H1 (cell line): ENCODE results near the gene PTH1R. TPM values are rescaled to one million over a fixed set of nuclear protein-coding genes. Genes with fewer than 3 reads are reported as not detected.

Experiments
- CTCF ChIA-PET: fragments of 300-600 bp; sonication (Branson Sonifier 250); formaldehyde crosslinking; loops from one replicate; lab custom pipeline; 2021; ENCODE audit not compliant: partially characterized antibody; lab: Charles Lee
- POLR2A ChIA-PET: fragments of 300-600 bp; sonication (Branson Sonifier 250); formaldehyde crosslinking; loops from one replicate; lab custom pipeline; 2021; ENCODE audit warnings: inconsistent platforms; ENCODE audit not compliant: partially characterized antibody; lab: Charles Lee
- DNase-seq, 2 experiments: peaks; one replicate each; pipeline versions ENCODE4 v3.0.0 to v3.0.0-alpha.2; 2010 to 2022; ENCODE audit warnings: low spot score in 2 of 2, low read depth in 1 of 2, mixed read lengths in 1 of 2
- FAIRE-seq: peaks from 2 replicates; lab custom pipeline; 2011; peaks lifted over from hg19 to GRCh38; lab: Jason Lieb, UNC
- H2AFZ ChIP-seq: 2 replicates; pipeline ENCODE4 v1.8.1; 2012; ENCODE audit warnings: low read length, inconsistent platforms
- H2AK5ac ChIP-seq: 2 replicates; pipeline ENCODE4 v1.6.1; 2013; ENCODE audit warnings: low read depth, low read length
- H2BK120ac ChIP-seq: replicated peaks from 2 replicates; pipeline ENCODE3; 2013; ENCODE audit warnings: low read depth, low read length, inconsistent platforms
- H2BK12ac ChIP-seq: 2 replicates; pipeline ENCODE4 v1.6.1; 2013; ENCODE audit warnings: low read depth, low read length
- H2BK15ac ChIP-seq: 2 replicates; pipeline ENCODE4 v1.6.1; 2013; ENCODE audit warnings: low read length
- H2BK20ac ChIP-seq: 2 replicates; pipeline ENCODE4 v1.6.1; 2013; ENCODE audit warnings: low read length
- H2BK5ac ChIP-seq: 2 replicates; pipeline ENCODE4 v1.6.1; 2013; ENCODE audit warnings: low read depth, low read length
- H3K14ac ChIP-seq: 2 replicates; pipeline ENCODE4 v1.6.1; 2013; ENCODE audit warnings: inconsistent platforms; ENCODE audit not compliant: insufficient read length
- H3K18ac ChIP-seq: 2 replicates; pipeline ENCODE4 v1.6.1; 2013; ENCODE audit warnings: low read length; ENCODE audit errors: extremely low read depth
- H3K23ac ChIP-seq: 2 replicates; pipeline ENCODE4 v1.6.1; 2013; ENCODE audit warnings: inconsistent platforms; ENCODE audit not compliant: insufficient read length
- H3K23me2 ChIP-seq: 2 replicates; pipeline ENCODE4 v1.6.1; 2013; ENCODE audit warnings: low read depth, low read length
- H3K27ac ChIP-seq: 2 replicates; pipeline ENCODE4 v1.6.1; 2011; ENCODE audit warnings: low read depth, low read length, inconsistent platforms
- H3K27me3 ChIP-seq, 4 experiments: replicated peaks in 1 of 4; 1 replicate in 1 of 4; 2 replicates in 3 of 4; pipeline versions ENCODE4 v1.6.1 to v1.8.1; 2011 to 2013; ENCODE audit warnings: low read length in 3 of 4, mild to moderate bottlenecking in 3 of 4, inconsistent platforms in 2 of 4, mixed read lengths in 2 of 4, moderate library complexity in 1 of 4; ENCODE audit not compliant: control insufficient read depth in 3 of 4, insufficient read depth in 3 of 4; ENCODE audit errors: extremely low read depth in 1 of 4
- H3K36me3 ChIP-seq, 4 experiments: 2 replicates each; pipeline versions ENCODE4 v1.6.1 to v1.8.1; 2011 to 2013; ENCODE audit warnings: mild to moderate bottlenecking in 4 of 4, low read length in 3 of 4, moderate library complexity in 2 of 4, control low read depth in 1 of 4, inconsistent platforms in 1 of 4; ENCODE audit not compliant: insufficient read depth in 4 of 4, control insufficient read depth in 2 of 4
- H3K4ac ChIP-seq: replicated peaks from 2 replicates; pipeline ENCODE3; 2013; ENCODE audit warnings: low read length, low read depth, mixed read lengths, inconsistent platforms; ENCODE audit not compliant: insufficient read length
- H3K4me1 ChIP-seq, 4 experiments: replicated peaks in 1 of 4; 1 replicate in 1 of 4; 2 replicates in 3 of 4; pipeline versions ENCODE4 v1.6.1 to v1.8.1; 2011 to 2013; ENCODE audit warnings: low read length in 3 of 4, inconsistent platforms in 2 of 4, mixed read lengths in 1 of 4; ENCODE audit not compliant: insufficient read depth in 4 of 4, control insufficient read depth in 3 of 4
- H3K4me2 ChIP-seq, 2 experiments: 2 replicates each; pipeline versions ENCODE4 v1.6.1 to v1.8.1; 2011 to 2013; ENCODE audit warnings: low read depth in 2 of 2, low read length in 2 of 2, control low read depth in 1 of 2, inconsistent platforms in 1 of 2, mild to moderate bottlenecking in 1 of 2; ENCODE audit not compliant: insufficient read depth in 1 of 2
- H3K4me3 ChIP-seq, 4 experiments: fragments of 200-600, 300-600 bp in 1 of 4; sonication (generic), shearing (Covaris generic), sonication (Bioruptor Twin) in 1 of 4; 2 replicates each; pipeline versions ENCODE4 v1.5.1 to v1.8.1; 2011 to 2016; ENCODE audit warnings: low read length in 4 of 4, low read depth in 3 of 4, control low read depth in 2 of 4, inconsistent platforms in 2 of 4, mild to moderate bottlenecking in 2 of 4, mixed read lengths in 1 of 4, moderate library complexity in 1 of 4; ENCODE audit not compliant: insufficient read depth in 2 of 4; ENCODE audit errors: extremely low read depth in 1 of 4
- H3K56ac ChIP-seq: replicated peaks from 2 replicates; pipeline ENCODE3; 2013; ENCODE audit warnings: low read depth, mild to moderate bottlenecking, mixed read lengths, low read length, inconsistent platforms; ENCODE audit not compliant: insufficient read length
- H3K79me1 ChIP-seq: 2 replicates; pipeline ENCODE4 v1.6.1; 2013; ENCODE audit warnings: low read depth, low read length, control low read depth
- H3K79me2 ChIP-seq, 2 experiments: 2 replicates each; pipeline versions ENCODE4 v1.6.1 to v1.8.1; 2012 to 2013; ENCODE audit warnings: low read length in 2 of 2, mild to moderate bottlenecking in 2 of 2, inconsistent platforms in 1 of 2; ENCODE audit not compliant: insufficient read depth in 2 of 2, control insufficient read depth in 1 of 2
- H3K9ac ChIP-seq, 4 experiments: replicated peaks in 1 of 4; 1 replicate in 1 of 4; 2 replicates in 3 of 4; pipeline versions ENCODE4 v1.6.1 to v1.8.1; 2011 to 2013; ENCODE audit warnings: low read depth in 3 of 4, low read length in 3 of 4, control low read depth in 2 of 4, mild to moderate bottlenecking in 2 of 4, moderate library complexity in 2 of 4, inconsistent platforms in 1 of 4; ENCODE audit errors: extremely low read depth in 1 of 4
- H3K9me3 ChIP-seq, 2 experiments: 2 replicates each; pipeline versions ENCODE4 v1.6.1 to v1.8.1; 2012 to 2013; ENCODE audit warnings: mild to moderate bottlenecking in 2 of 2, moderate library complexity in 2 of 2, control low read depth in 1 of 2, inconsistent platforms in 1 of 2, low read depth in 1 of 2, low read length in 1 of 2, mixed read lengths in 1 of 2; ENCODE audit not compliant: insufficient read depth in 2 of 2
- H4K20me1 ChIP-seq, 2 experiments: replicated peaks in 1 of 2; 2 replicates each; pipeline versions ENCODE3 to v1.8.1; 2011 to 2013; ENCODE audit warnings: inconsistent platforms in 2 of 2, low read length in 2 of 2, mild to moderate bottlenecking in 1 of 2; ENCODE audit not compliant: insufficient read depth in 2 of 2, control insufficient read depth in 1 of 2
- H4K5ac ChIP-seq: 2 replicates; pipeline ENCODE4 v1.6.1; 2013; ENCODE audit warnings: low read length, low read depth, mixed read lengths, inconsistent platforms; ENCODE audit not compliant: insufficient read length
- H4K8ac ChIP-seq: 2 replicates; pipeline ENCODE4 v1.8.0; 2013; ENCODE audit warnings: mild to moderate bottlenecking, moderate library complexity, low read length, inconsistent platforms; ENCODE audit not compliant: insufficient read depth; ENCODE audit errors: extremely low read depth
- H4K91ac ChIP-seq: replicated peaks from 2 replicates; pipeline ENCODE3; 2013; ENCODE audit warnings: low read length, mixed read lengths, inconsistent platforms; ENCODE audit not compliant: insufficient read length
- EZH2 ChIP-seq: fragments of 200-600 bp; sonication (generic); IDR thresholded peaks from 2 replicates; pipeline ENCODE4 v1.7.1; 2012; ENCODE audit warnings: low read depth, mild to moderate bottlenecking, moderate library complexity, low read length, inconsistent platforms; ENCODE audit not compliant: severe bottlenecking
- JUN ChIP-seq: IDR thresholded peaks from 2 replicates; pipeline ENCODE4 v1.6.1; 2011; ENCODE audit warnings: low read depth, mild to moderate bottlenecking, improper control_type of control experiment, low read length
- WGBS, 2 experiments: shearing (Covaris generic) in 1 of 2; methylation state at CpG; one replicate each; pipeline versions ENCODE4 v1.1.6 to v1.1.7; 2013 to 2015; ENCODE audit warnings: low lambda C conversion rate in 2 of 2, mixed read lengths in 2 of 2, inconsistent platforms in 1 of 2, low coverage in 1 of 2, missing lambda C conversion rate in 1 of 2; ENCODE audit not compliant: insufficient replicate concordance in 2 of 2, insufficient coverage in 1 of 2, insufficient read length in 1 of 2; ENCODE audit errors: extremely low coverage in 1 of 2, missing lambda C conversion rate in 1 of 2; 5-methylcytosine and 5-hydroxymethylcytosine counted together
- polyA plus RNA-seq, 7 experiments: library from polyadenylated mRNA; depleted of rRNA in 3 of 7; stranded (reverse) in 5 of 7; unstranded in 2 of 7; fragments of >200 nt in 5 of 7; fragments of 200-250 nt in 2 of 7; gene quantifications; 1 replicate in 5 of 7; 2 replicates in 1 of 7; 4 replicates in 1 of 7; pipeline versions ENCODE4 v1.2.1 to v1.2.3, GENCODE V29; 2011 to 2013; ENCODE audit warnings: missing spikeins in 2 of 7, mixed read lengths in 2 of 7
- total RNA-seq: library from RNA; stranded (reverse); fragmentation: NEBNext Ultra II Directional; extraction: Animal tissue kit (Norgen Biotek cat#: 25700); gene quantifications from 2 replicates; pipeline ENCODE4 v1.2.1, GENCODE V29; 2021
- TF ChIP-seq, protein P1 (sequence below): IDR thresholded peaks from 2 replicates; pipeline ENCODE4 v1.6.1; 2011; ENCODE audit warnings: low read length, improper control_type of control experiment

Gene PTH1R
- total and polyA plus RNA-seq, 2 of the 8 experiments (the other 6 are each of a cell fraction or from before 2014, with no cell fraction given) = 0.57 to 1.5 TPM

DNA sequence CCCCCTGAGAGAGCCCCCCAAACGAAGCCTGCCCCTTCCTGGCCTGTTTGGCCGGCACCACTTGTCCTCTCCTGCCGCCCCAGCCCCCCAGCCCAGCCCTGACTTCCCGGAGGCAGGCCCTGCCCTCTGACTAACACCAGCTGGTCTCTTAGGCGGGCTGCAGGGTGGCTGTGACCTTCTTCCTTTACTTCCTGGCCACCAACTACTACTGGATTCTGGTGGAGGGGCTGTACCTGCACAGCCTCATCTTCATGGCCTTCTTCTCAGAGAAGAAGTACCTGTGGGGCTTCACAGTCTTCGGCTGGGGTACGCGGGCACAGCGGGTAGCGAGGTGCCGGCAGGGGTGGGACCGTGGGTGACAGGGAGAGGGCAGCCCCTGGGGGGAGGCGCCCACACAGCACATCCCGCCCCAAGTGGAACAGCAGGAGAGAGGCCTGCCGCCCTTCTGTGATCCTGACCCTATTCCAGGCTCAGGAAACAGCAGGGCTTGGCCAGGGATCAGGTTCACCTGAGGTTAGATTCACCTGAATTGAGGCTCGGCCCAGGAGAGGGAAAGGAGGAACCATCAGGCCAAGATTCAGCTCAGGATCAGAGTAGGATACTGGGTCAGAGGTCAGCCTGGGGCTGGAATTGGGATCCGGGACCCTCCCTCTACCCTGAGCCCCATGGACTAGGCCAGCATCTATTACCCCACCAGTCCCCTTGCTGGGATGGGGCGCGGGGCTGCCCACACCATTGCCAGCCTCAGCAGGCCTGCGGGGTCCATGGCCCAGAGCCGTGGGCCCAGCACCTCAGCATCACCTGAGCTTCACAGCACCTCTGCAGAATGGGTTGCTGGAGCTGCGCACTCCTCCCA, 21.9 kb downstream of the PTH1R start:
- TF ChIP-seq, protein P1, sequence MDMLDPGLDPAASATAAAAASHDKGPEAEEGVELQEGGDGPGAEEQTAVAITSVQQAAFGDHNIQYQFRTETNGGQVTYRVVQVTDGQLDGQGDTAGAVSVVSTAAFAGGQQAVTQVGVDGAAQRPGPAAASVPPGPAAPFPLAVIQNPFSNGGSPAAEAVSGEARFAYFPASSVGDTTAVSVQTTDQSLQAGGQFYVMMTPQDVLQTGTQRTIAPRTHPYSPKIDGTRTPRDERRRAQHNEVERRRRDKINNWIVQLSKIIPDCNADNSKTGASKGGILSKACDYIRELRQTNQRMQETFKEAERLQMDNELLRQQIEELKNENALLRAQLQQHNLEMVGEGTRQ = no peak
- no peak for TF ChIP-seq JUN
- TF ChIP-seq EZH2 = peak; percentile 31
- TF ChIP-seq, all 59 proteins: peak for 1
- Histone ChIP-seq H4K5ac (no peak overlapping the region), H2BK15ac (peak overlapping the region; percentile 29; the same call in 1 of the 2 replicates), H2BK120ac (no peak overlapping the region), H3K56ac (no peak overlapping the region), H3K4me2 (peak overlapping the region; percentile 50 to 77; a peak in 3 of 4 replicates), H3K79me1 (no peaks in the 10 kb centered on the region), H3K36me3 (no peaks in the 10 kb centered on the region), H2AK5ac (no peak overlapping the region), H2BK20ac (no peak overlapping the region), H3K4me1 (peaks cover 0 to 7% (median 2%) of the 10 kb centered on the region in 4 experiments; a peak in 4 of 7 replicates), H3K23me2 (peaks cover 5% of the 10 kb centered on the region; the same call in 1 of the 2 replicates), H4K8ac (no peak overlapping the region), H3K23ac (no peak overlapping the region), H3K79me2 (no peaks in the 10 kb centered on the region), H4K91ac (no peak overlapping the region), H3K9ac (no peak overlapping the region), H3K27ac (no peak overlapping the region), H3K18ac (no peak overlapping the region), H3K9me3 (no peaks in the 10 kb centered on the region), H2BK12ac (no peak overlapping the region), H3K4me3 (peak overlapping the region in 1 of 4 experiments; percentile 51; a peak in 2 of 8 replicates), H4K20me1 (peaks cover 0 to 2% of the 10 kb centered on the region in 2 experiments), H3K27me3 (peaks cover 0 to 31% (median 20%) of the 10 kb centered on the region in 4 experiments; a peak in 5 of 7 replicates), H2BK5ac (no peak overlapping the region), H2AFZ (no peak overlapping the region), H3K4ac (no peak overlapping the region), H3K14ac (no peak overlapping the region)
- FAIRE-seq = no peak
- no peak for DNase-seq
- POLR2A ChIA-PET = interaction anchor here (0.5 to 1.7 kb wide), 4 partner anchors 17 to 315 kb away, joined by 3 to 5 read pairs (median 4); no protein-coding TSS in a partner anchor
- CTCF ChIA-PET = interaction anchor here (0.8 to 13.3 kb wide), 19 partner anchors 10 to 235 kb away, joined by 3 to 91 read pairs (median 7); partner anchors contain the start of gene MYL3
- WGBS, 2 experiments = 83% methylated on average over 20 of the region's 22 CpGs; no CpG with 5 or more reads in 1 of the 2 experiments
